ENCODE results near the gene LIG4.

Gene LIG4

DNA sequence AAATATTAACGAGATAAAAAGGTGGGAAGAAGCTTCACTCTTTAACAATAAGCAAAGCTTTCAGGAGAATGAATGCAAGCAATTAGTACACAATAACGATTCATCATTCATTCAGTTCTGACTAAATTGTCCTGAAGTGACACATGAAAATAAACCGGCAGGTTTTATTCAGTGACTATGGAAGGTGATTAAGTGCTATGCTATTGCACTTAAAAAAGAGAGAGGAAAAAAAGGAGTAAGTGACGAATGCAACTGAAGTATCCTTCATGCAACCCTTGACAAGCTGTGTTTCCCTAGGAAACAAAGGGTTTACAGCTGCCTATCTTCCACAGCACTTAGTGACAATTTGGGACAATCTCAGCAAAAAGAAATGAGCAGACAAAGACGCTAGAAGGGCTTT, 1.4 kb downstream of the LIG4 start:
- H3K4me1 ChIP-seq (ENCODE audit: control insufficient read depth, insufficient read depth, low read length), result no peaks in the 10 kb centered on the region
- ChIA-PET CTCF (no interaction called here), POLR2A (no interaction called here)
- H3K9me3 ChIP-seq (ENCODE audit: control insufficient read depth, insufficient read depth, low read depth, low read length), result no peaks in the 10 kb centered on the region
- TF ChIP-seq ZNF146 (tag by site-specific recombination; IDR thresholded peaks at IDR 0.05), result no peak
- no peak for TF ChIP-seq KLF9 (tag by site-specific recombination; IDR thresholded peaks at IDR 0.05; ENCODE audit: low read depth)
- no peak for TF ChIP-seq ZNF558 (tag by site-specific recombination; IDR thresholded peaks at IDR 0.05)
- no peak for TF ChIP-seq ZNF274 (IDR thresholded peaks at IDR 0.05; ENCODE audit: low read length)
- no peak for TF ChIP-seq ZNF274 (tag by site-specific recombination; IDR thresholded peaks at IDR 0.05; ENCODE audit: borderline replicate concordance)
- no peak for TF ChIP-seq ZNF660 (tag by site-specific recombination; IDR thresholded peaks at IDR 0.05)
- no peak for TF ChIP-seq ZSCAN30 (tag by site-specific recombination; IDR thresholded peaks at IDR 0.05)
- TF ChIP-seq ZNF248 (tag by site-specific recombination; IDR thresholded peaks at IDR 0.05), result no peak
- TF ChIP-seq ZNF571 (tag by site-specific recombination; IDR thresholded peaks at IDR 0.05), result no peak
- TF ChIP-seq ZBTB44 (tag by site-specific recombination; IDR thresholded peaks at IDR 0.05), result no peak
- TF ChIP-seq ZNF623 (tag by site-specific recombination; IDR thresholded peaks at IDR 0.05), result no peak
- no peak for TF ChIP-seq ZNF548 (tag by site-specific recombination; IDR thresholded peaks at IDR 0.05)
- no peak for TF ChIP-seq ZNF112 (tag by site-specific recombination; IDR thresholded peaks at IDR 0.05)
- TF ChIP-seq ZNF585B (tag by site-specific recombination; IDR thresholded peaks at IDR 0.05), result no peak
- TF ChIP-seq, protein P1, sequence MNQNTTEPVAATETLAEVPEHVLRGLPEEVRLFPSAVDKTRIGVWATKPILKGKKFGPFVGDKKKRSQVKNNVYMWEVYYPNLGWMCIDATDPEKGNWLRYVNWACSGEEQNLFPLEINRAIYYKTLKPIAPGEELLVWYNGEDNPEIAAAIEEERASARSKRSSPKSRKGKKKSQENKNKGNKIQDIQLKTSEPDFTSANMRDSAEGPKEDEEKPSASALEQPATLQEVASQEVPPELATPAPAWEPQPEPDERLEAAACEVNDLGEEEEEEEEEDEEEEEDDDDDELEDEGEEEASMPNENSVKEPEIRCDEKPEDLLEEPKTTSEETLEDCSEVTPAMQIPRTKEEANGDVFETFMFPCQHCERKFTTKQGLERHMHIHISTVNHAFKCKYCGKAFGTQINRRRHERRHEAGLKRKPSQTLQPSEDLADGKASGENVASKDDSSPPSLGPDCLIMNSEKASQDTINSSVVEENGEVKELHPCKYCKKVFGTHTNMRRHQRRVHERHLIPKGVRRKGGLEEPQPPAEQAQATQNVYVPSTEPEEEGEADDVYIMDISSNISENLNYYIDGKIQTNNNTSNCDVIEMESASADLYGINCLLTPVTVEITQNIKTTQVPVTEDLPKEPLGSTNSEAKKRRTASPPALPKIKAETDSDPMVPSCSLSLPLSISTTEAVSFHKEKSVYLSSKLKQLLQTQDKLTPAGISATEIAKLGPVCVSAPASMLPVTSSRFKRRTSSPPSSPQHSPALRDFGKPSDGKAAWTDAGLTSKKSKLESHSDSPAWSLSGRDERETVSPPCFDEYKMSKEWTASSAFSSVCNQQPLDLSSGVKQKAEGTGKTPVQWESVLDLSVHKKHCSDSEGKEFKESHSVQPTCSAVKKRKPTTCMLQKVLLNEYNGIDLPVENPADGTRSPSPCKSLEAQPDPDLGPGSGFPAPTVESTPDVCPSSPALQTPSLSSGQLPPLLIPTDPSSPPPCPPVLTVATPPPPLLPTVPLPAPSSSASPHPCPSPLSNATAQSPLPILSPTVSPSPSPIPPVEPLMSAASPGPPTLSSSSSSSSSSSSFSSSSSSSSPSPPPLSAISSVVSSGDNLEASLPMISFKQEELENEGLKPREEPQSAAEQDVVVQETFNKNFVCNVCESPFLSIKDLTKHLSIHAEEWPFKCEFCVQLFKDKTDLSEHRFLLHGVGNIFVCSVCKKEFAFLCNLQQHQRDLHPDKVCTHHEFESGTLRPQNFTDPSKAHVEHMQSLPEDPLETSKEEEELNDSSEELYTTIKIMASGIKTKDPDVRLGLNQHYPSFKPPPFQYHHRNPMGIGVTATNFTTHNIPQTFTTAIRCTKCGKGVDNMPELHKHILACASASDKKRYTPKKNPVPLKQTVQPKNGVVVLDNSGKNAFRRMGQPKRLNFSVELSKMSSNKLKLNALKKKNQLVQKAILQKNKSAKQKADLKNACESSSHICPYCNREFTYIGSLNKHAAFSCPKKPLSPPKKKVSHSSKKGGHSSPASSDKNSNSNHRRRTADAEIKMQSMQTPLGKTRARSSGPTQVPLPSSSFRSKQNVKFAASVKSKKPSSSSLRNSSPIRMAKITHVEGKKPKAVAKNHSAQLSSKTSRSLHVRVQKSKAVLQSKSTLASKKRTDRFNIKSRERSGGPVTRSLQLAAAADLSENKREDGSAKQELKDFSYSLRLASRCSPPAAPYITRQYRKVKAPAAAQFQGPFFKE (tag by site-specific recombination; IDR thresholded peaks at IDR 0.05; ENCODE audit: borderline replicate concordance), result no peak
- no peak for TF ChIP-seq MEIS1 (CRISPR knock-in tag; IDR thresholded peaks at IDR 0.05; ENCODE audit: borderline replicate concordance)
- no peak for TF ChIP-seq ZNF664 (tag by site-specific recombination; IDR thresholded peaks at IDR 0.05)
- no peak for TF ChIP-seq PRDM1 (tag by site-specific recombination; IDR thresholded peaks at IDR 0.05)
- H3K27ac ChIP-seq (ENCODE audit: extremely low read depth, low read depth, low read length), result no peak overlapping the region
- H3K4me3 ChIP-seq (ENCODE audit: low read depth, low read length), result peak overlapping the region; percentile 60
- H3K36me3 ChIP-seq (ENCODE audit: control insufficient read depth in 2 of 2, insufficient read depth in 1 of 2, low read length in 2 of 2), result peaks cover 0 to 32% of the 10 kb centered on the region in 2 experiments; a peak in 2 of 3 replicates

DNA sequence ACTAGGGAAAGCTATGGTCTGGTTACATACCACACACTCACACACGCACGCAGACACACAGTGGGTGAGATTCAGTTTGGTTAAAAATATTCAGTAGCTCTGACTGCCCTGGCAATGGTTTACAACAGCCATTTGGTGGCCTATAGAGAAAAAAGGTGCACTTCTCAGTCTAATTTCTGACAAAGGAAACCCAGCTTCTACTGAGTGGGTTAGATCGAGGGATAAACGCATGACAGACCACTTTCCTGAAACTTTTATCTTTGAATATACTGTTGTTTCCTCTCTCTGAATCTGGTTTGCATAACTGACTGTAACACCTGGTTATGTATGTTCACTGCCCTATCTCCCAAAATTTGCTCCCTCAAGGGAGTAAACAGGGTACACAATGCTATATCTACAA, 2.5 kb downstream of the LIG4 start:
- CTCF ChIA-PET, result no interaction called here
- POLR2A ChIA-PET, result no interaction called here
- Histone ChIP-seq H3K27ac (ENCODE audit: extremely low read depth, low read depth, low read length) (no peak overlapping the region), H3K4me3 (ENCODE audit: low read depth, low read length) (no peak overlapping the region), H3K4me1 (ENCODE audit: control insufficient read depth, insufficient read depth, low read length) (no peaks in the 10 kb centered on the region), H3K36me3 (ENCODE audit: control insufficient read depth in 2 of 2, insufficient read depth in 1 of 2, low read length in 2 of 2) (peaks cover 0 to 34% of the 10 kb centered on the region in 2 experiments; a peak in 2 of 3 replicates), H3K9me3 (ENCODE audit: control insufficient read depth, insufficient read depth, low read depth, low read length) (no peaks in the 10 kb centered on the region)
- TF ChIP-seq ZBTB48 (tag by site-specific recombination; IDR thresholded peaks at IDR 0.05) (no peak), ZNF677 (tag by site-specific recombination; IDR thresholded peaks at IDR 0.05) (no peak), ZNF473 (tag by site-specific recombination; IDR thresholded peaks at IDR 0.05) (no peak), ZNF776 (tag by site-specific recombination; IDR thresholded peaks at IDR 0.05; ENCODE audit: borderline replicate concordance) (no peak), SETDB1 (IDR thresholded peaks at IDR 0.05; ENCODE audit: insufficient read length, low read length) (no peak), ZFP37 (tag by site-specific recombination; IDR thresholded peaks at IDR 0.05) (no peak), ZNF221 (tag by site-specific recombination; IDR thresholded peaks at IDR 0.05; ENCODE audit: borderline replicate concordance) (no peak), ZNF664 (tag by site-specific recombination; IDR thresholded peaks at IDR 0.05) (no peak), ZNF704 (tag by site-specific recombination; IDR thresholded peaks at IDR 0.05) (no peak), ZEB2 (tag by site-specific recombination; IDR thresholded peaks at IDR 0.05) (no peak)
- TF ChIP-seq, protein P2, sequence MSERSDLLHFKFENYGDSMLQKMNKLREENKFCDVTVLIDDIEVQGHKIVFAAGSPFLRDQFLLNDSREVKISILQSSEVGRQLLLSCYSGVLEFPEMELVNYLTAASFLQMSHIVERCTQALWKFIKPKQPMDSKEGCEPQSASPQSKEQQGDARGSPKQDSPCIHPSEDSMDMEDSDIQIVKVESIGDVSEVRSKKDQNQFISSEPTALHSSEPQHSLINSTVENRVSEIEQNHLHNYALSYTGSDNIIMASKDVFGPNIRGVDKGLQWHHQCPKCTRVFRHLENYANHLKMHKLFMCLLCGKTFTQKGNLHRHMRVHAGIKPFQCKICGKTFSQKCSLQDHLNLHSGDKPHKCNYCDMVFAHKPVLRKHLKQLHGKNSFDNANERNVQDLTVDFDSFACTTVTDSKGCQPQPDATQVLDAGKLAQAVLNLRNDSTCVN (tag by site-specific recombination; optimal IDR thresholded peaks at IDR 0.05), result no peak

Data from HEK293 (cell line).